Caki2 (cell line): Measurements from ENCODE around the gene LHX8. TPM values are rescaled to one million over a fixed set of nuclear protein-coding genes. Genes with fewer than 3 reads are reported as not detected.
"Not testable (repeated sequence)": the region's sequence is repeated elsewhere in the genome, so short reads cannot be mapped to it uniquely, and the experiment has no call there.

Experiments
- DNase-seq: peaks from one replicate; pipeline ENCODE4 v3.0.0-alpha.2; 2015; ENCODE audit warnings: low read depth
- in situ Hi-C: cut with HindIII; loops from 2 replicates; pipeline ENCODE4 v1.10.0; 2016; ENCODE audit warnings: low sequenced_read_pairs, low pct_unique_long_range_greater_than_20kb, mixed read lengths
- total RNA-seq: library from RNA; depleted of rRNA; stranded (reverse); fragments of >200 nt; shearing (Covaris generic); gene quantifications from 2 replicates; pipeline ENCODE4 v1.2.3, GENCODE V29; 2014; ENCODE audit warnings: low replicate concordance; rRNA removed

The LHX8 gene
- not detected in 2 replicates for total RNA-seq

DNA sequence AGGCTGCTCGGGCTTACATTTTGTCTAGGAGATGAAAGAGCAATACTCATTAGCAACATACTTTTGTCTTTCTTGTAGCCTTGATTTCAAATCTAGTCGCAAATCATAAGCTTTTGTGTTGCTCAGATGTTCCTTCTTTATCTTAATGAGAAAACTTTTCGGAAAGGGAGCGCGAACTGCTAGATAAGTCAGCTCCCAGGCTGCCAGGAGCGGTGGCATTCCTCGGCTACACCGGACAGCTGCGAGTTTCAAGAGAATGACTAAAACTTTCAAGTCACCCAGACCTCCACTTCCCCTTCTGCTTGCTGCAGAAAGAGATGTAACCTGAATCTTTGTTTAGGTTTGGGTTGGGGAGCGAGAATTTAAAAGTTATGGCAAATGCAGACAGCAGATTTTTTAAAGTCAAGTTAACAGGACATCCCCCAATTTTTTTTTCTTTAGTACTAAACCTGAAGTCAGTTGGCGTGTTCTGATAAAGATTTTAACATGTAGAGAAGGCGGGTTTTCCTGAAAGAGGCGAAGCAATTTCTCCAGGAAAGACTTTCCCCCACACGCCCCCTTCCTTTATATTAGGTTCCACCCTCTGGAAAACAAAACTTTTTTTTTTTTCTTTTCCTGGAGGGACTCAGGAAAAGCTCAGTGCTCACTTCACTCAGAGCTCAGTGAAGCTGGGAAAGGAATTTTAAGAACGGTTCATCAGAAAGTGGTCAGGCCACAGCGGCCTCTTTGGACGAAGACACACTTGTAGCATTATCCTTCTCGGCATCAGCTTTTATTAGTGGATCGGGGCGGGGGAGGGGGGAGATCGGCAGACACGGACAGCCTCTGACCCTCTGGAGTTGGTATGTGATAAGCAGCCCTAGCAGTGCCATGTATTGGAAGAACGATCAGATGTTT, at the start of gene LHX8:
TSS of gene LHX8 (plus strand) at position 639 of the 897 bp plus-strand sequence. CDS start 2,227 bp downstream, outside the sequence.
- in situ Hi-C loops = no loop called here
- DNase-seq = no peak

DNA sequence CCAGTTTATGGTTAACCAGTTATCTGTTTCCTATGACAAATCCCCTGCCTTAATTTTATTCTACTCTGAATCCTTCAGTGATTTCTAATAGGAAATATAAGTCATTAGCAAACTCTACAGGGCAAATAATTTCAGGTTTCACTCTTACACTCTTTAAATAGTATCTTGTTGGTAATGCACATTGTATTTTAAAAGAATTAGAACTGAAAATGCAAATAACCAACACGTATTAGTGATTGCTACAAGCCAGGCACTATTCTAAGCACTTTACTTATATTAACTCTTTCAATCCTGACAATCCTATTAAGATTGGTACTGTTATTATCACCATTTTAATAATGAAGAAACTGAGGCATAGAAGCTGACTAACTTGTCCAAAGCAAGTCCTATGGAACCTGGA, 48.3 kb upstream of the LHX8 start:
- DNase-seq = no peak
- in situ Hi-C loops = no loop called here

DNA sequence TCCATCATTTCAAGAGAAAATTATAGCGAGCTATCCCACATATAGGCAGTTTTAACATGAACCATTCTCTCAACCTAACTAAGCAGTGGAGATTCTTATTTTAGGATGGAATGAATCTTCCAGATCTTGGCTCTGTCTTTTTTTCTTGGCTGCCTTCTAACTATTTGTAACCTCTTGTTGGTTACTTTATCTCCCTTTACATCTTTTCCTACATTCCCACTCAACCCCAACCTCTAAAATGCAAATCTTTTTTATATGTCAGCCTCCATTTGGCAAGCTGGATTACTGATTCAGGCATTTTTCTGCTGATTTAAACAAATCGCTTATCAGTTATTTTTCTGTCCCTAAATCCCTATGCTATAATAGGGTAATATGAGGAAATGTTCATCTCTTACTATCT, 46.9 kb upstream of the LHX8 start:
- DNase-seq = no peak
- in situ Hi-C loops = no loop called here

DNA sequence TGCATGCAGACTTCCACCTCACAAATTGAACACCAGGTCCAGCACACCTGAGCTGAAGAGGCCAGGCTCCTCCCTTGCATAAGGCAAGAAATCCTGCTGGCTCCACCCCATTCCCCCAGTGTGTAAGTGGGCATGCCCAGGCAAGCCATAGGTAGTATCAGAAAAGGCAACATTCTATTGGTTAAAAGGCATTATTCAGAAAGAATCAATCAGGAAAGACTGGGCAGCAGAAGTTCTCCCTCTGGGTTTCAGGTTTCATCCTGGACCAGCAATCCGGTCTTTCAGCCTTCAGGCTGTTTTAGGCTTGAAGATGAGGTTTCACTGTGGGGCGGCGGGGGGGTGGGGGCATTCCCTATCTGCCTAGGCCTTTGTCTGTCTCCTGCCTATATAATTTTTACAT, 42.0 kb upstream of the LHX8 start:
- DNase-seq = no peak

DNA sequence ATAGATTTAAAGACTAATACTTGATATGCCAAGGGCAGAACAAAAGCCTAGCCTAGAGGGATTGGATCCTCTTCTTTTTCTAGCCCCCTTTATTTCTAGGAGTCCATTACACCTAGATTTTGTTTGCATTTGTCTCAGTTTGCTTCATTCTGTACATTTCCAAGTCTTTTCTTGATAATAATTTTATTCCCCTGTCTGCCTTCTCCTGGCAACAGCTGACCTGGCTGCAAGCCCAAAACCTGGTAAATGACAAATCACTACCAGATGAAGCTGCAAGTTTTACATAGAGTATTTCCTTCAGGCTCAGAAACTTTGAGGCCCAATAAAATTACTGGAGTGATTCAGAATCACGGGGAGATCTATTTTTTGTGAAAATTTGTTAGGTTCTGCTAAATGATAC, 36.5 kb upstream of the LHX8 start:
- in situ Hi-C loops = no loop called here
- DNase-seq = peak; percentile 37

More for the DNA sequence above, 42.0 kb upstream of the LHX8 start:
- in situ Hi-C loops = no loop called here

DNA sequence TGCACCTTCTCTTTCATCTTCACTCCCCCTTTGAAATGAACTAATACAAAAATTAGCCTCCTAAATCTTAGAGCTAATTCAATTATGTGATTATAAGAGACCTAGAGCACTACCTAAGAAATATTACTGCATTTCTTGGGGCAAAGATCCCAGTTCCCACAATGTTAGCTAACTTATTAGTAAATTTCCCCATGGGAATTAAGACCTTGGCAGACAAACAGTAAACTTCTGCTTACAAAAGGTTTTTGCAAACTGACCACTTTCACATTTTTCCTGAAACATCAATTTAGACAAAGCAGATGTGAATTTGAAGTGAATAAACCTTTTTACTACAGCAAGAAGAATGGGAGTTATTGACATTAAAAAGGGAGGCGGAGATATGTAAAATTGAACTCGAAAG, 34.6 kb upstream of the LHX8 start:
- no peak for DNase-seq
- in situ Hi-C loops = no loop called here

DNA sequence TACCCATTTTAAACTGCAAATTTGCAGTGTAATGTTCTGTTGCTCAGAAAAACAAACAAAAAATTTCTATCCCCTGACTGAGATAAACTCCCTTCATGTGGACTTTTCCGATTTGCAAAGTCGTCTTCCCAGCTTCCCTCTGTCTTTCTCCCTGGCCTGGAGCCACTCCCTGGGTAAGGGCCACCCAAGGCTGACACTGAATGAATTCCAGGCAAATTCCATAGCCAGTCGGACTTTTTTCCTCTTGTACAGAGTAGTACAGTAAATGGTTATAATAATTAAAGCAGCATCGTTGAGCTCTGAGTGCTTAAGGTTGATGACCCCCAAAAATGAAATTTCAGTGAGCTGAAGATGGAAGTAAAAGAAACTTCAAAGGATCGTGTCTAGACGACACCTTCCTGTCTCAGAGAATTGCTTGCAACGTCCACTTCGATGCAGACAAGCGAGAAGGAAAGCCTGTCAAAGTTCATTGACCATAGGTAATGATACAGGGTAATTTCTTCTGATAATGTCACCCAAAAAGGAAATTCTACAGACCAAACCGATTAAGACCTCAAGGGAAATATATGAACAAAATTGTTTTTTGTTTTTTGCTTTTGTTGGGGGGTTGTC, 33.6 kb upstream of the LHX8 start:
- DNase-seq = peak; percentile 40
- in situ Hi-C loops = no loop called here

DNA sequence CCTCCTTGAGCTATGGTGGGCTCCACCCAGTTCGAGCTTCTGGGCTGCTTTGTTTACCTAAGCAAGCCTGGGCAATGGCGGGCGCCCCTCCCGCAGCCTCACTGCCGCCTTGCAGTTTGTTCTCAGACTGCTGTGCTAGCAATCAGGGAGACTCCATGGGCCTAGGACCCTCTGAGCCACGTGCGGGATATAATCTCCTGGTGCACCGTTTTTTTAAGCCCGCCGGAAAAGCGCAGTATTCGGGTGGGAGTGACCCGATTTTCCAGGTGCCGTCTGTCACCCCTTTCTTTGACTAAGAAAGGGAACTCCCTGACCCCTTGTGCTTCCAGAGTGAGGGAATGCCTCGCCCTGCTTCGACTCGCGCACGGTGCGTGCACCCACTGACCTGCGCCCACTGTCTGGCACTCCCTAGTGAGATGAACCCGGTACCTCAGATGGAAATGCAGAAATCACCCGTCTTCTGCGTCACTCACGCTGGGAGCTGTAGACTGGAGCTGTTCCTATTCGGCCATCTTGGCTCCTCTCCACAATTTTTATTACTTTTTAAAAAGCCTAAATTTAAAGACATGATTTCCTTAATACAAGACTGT, 21.7 kb upstream of the LHX8 start:
- DNase-seq, in situ Hi-C loops: not testable (repeated sequence)

DNA sequence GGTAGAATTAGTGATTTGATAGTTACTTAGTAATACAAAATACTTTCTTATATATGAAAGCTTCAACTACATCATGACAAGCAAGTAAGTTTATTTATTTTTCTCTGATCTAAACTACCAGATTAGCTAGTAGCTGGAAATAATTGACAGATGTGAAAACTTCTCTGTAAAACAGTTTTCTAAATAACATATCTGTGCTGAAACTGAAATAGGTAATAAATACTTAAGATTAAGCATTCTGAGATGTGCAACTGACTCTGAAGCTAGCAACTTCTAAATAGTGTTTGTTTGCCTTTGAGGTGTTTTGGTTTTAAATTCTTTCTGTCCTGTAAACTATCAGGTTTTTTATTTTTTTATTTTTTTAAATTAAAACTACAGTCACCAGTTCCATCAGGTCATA, 18.5 kb upstream of the LHX8 start:
- no peak for DNase-seq
- in situ Hi-C loops = no loop called here

DNA sequence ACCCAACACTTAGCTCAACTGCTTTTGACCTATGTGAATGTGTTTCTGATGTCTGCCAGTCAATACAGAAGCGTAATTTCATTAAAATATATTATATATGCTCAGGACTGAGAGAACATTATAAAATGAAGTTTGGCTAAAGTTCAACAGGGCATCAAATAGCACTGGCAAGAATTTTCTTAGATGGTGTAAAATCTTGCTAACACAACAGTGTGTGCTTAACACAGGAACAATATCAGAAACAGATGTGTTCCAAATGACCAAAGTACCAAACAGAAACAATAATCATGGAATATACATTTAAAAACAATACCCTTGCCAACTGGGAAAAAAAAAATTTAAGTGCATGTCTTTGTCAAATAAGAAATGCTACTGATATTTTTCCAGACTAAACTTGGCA, 10.4 kb upstream of the LHX8 start:
- in situ Hi-C loops = no loop called here
- DNase-seq = no peak

DNA sequence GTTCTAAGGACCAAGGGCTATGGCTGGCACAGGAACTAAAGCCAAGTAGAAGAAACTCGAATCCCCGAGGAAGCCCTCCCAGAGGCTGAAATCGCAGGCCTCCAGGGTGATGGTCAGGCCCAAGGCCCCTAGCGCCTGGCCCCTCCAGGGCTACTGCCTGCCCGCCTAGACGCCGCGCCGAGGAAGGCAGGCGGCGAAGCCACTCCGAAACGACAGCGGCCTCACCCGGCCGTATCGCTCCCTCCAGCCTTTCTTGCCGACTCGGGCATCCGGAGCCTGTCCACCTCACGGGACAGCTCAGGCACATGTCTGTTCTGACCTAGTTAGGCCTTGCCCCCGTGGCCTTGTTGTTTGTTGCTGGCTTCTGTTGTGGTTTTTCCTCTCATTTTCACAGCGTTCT, 9.7 kb upstream of the LHX8 start:
- in situ Hi-C loops = no loop called here
- DNase-seq = no peak

DNA sequence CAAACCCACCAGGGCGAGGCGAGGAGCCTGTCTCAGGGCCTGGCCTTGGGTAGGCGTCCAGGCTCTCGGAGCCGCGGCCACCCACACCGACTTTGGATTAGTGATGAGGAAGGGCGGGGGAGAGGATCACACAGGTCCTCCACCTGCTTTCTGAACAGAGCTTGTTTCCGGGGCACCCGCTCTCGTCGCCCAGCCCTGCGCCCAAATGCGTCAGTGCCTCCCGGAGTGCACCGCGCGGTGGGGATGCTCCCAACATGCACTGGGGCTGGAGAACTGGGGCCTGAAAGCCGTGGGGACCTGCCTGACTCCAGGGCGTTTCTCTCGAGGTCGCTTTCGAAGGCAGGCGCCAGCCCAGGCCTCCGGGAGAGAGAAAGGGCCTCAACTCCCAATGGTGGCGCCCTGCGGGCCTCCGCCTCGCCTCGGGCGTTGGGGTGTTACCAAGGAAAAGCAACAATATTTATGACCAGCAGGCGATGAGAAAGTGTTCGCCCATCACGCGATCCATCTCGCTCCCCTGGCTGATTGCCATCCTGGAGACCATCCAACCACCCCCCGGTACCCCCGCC, 8.9 kb upstream of the LHX8 start:
- no peak for DNase-seq
- in situ Hi-C loops = no loop called here

DNA sequence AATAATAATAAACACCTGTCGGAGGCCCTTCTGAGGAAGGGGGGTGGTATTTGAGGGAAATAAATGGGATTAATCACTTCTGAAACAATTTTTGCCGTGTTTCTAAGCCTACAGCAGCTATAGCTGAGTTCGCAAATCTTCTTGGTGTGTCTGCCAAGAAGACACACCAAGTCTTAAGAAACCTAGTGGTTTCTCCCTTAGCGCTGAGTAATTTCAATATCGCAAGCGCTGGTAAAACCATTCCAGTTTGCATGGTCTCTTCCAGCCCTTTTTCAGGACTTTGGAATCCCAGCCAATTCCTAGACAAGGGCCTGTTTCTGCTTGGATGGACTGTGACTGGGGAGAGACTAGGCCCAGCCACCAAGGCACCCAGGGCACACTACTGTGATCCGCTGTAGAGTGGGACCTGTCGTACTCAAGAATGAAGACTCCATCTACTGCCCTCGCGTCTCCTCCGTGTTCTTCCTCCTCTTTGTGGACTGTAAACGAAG, 7.5 kb upstream of the LHX8 start:
- in situ Hi-C loops = no loop called here
- no peak for DNase-seq

DNA sequence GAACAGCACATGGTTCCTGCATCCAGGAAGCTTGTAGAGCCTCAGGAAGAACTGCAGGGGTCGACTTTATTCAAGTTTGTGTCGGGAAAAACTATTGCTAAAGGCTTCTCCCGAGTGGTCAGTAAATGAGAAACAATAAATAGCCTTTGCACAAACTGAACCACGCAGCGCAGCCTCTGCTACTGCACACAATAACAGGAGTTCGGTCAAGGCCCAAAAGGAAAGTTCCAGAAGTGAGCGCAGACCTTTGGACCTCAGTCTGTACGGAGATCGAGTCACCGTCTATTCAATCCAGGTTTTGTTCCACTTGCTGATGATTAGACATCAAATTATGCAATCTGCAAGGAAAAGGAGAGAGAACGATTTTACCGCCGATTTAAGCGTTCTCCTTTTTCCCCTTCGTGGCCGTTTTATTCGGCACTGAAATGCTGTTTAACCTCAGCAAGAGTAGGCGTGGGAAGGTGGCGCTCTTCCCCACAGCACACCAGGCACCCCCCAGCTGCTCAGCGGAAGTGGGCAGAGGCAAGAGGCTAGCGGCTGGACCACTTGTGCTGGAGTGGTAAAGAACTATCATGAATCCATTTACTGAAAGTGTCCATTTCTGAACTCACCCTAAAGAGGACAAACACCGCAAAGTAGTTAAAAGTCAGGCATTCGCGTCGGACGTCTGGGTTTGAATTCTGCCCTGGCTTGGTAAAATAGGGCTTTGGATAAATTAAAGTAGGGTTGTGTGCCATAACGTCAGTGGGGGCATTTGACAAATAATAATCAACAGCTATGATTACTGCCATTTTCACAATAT, 6.1 kb upstream of the LHX8 start:
- in situ Hi-C loops = no loop called here
- no peak for DNase-seq

DNA sequence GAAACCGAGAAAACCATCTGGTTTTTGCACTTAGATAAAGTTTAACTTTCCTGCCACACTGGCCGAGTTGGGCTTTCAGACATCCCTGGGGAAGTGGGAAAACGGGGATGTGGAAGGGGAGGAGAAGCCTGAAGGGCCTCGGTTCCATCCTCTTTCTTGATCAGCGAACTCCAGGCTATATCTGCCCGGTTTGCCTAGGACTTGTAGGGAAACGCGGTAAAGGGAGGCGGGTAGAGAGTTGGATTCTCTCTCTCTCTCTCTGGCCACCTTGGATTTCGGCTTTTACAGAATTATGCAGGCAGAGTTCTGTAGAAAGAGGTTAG, 4.6 kb upstream of the LHX8 start:
- in situ Hi-C loops = no loop called here
- DNase-seq = no peak

DNA sequence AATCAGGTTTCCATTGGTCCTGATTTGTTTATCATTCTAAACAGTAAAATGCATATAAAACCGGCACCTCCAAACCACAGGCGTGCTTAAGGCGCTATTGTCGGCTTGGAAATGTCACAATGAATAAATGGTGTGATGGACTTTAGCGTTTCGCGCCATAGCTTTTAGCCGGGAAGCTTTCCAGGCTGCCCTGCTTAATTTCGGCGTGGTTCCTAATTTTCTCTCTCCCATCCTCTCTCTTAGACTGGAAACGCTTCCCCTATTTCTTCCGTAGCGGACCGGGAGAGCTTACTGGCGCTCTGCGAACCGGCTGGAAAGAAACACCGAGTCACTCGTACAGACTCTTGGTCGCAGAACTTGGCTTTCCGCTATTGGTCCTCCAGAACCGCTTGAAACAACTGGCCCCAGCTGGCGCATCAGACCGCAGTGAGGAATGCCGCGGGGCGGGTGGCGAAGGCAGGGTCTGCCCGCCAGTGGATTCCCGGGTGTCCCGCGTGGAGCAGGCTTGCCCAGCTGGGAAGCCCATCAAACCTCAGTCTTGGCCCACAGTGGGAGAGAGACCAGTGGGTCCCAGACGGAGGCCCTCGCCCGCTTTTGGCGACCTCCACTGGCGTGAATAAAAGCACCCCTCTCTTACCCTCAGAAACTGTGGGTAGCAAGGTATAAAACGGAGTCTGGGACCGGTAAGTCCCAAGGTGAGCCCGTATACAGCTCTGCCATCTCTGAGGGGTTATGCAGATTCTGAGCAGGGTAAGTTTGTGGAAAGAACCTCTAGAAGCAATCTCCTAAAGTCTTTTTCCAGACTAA, 4.0 kb upstream of the LHX8 start:
- in situ Hi-C loops = no loop called here

DNA sequence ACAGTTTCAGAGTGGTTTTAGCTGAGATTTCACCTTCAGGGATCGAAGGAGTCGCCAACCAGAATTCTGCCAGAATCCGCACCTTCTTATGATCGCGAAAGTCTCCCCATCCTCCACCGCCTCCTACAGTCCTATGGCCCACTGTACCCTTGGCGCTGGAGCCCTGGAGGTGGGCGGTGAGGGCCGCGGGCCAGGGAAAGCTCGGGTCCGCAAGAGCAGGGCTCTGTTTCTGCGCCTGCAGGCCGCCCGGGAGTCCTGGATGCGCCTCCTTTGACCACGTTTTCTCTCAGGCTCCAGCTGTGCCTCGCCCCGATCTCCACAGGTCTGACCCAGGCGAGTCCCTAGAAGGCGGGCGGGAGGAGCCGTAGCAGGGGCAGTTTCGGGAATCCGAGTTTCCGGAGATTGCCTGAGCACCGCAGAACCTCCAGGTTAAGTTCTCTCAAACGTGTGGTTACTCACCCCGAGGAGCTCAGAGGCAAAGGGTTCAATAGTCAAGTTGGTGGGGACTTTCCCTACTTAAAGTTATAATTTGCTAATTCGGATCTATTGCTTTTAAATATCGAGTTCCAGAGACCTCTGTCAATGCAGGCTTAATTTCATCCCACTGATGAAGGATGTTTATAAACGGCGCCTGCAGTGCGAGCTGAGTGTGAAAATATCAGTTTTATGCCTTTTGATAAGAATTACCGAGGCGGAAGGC, 3.2 kb upstream of the LHX8 start:
- no peak for DNase-seq
- in situ Hi-C loops = no loop called here

More for the DNA sequence above, 4.0 kb upstream of the LHX8 start:
- no peak for DNase-seq
